Measurements from ENCODE around the gene CTNNA2.

CTNNA2 gene

GRCh38 chr2:80300954-80301353, 788.1 kb downstream of the CTNNA2 start:
- no peak for DNase-seq

GRCh38 chr2:80302001-80302313, 789.1 kb downstream of the CTNNA2 start:
- DNase-seq, result no peak

- no peak for DNase-seq
Observed at GRCh38 chr2:80302314-80303005, 789.6 kb downstream of the CTNNA2 start.

- no peak for DNase-seq
Observed at GRCh38 chr2:80303006-80303908, 790.4 kb downstream of the CTNNA2 start.

GRCh38 chr2:80303909-80304837, 791.3 kb downstream of the CTNNA2 start, which contains the start of gene LRRTM1:
Gene LRRTM1 (minus strand): TSS chr2:80304752. CDS start chr2:80303819, 933 bp downstream.
- DNase-seq, result no peak

GRCh38 chr2:80311304-80311703, 798.5 kb downstream of the CTNNA2 start:
- DNase-seq, result no peak

- DNase-seq, result no peak
Observed at GRCh38 chr2:80312282-80312839, 799.5 kb downstream of the CTNNA2 start.

GRCh38 chr2:80322311-80322920, 809.6 kb downstream of the CTNNA2 start:
- DNase-seq, result no peak

GRCh38 chr2:80322958-80323357, 810.1 kb downstream of the CTNNA2 start:
- DNase-seq, result no peak

GRCh38 chr2:80323610-80324009, 810.8 kb downstream of the CTNNA2 start:
- DNase-seq, result no peak

- no peak for DNase-seq
Observed at GRCh38 chr2:80324525-80324924, 811.7 kb downstream of the CTNNA2 start.

GRCh38 chr2:80326214-80326613, 813.4 kb downstream of the CTNNA2 start:
- DNase-seq, result no peak

GRCh38 chr2:80326861-80327260, 814.0 kb downstream of the CTNNA2 start:
- DNase-seq, result no peak

GRCh38 chr2:80328159-80328571, 815.3 kb downstream of the CTNNA2 start:
- no peak for DNase-seq

- no peak for DNase-seq
Observed at GRCh38 chr2:80329491-80329890, 816.6 kb downstream of the CTNNA2 start.

GRCh38 chr2:80330527-80331450, 817.9 kb downstream of the CTNNA2 start:
- DNase-seq, result no peak

- DNase-seq, result no peak
Observed at GRCh38 chr2:80333886-80334285, 821.0 kb downstream of the CTNNA2 start.

GRCh38 chr2:80335411-80335810, 822.6 kb downstream of the CTNNA2 start:
- no peak for DNase-seq

GRCh38 chr2:80338794-80339193, 825.9 kb downstream of the CTNNA2 start:
- no peak for DNase-seq

GRCh38 chr2:80340022-80340421, 827.2 kb downstream of the CTNNA2 start:
- DNase-seq, result no peak

GRCh38 chr2:80348078-80348477, 835.2 kb downstream of the CTNNA2 start:
- DNase-seq, result no peak
